ENCODE results near the gene MFF.
"Not testable (repeated sequence)": the region's sequence is repeated elsewhere in the genome, so short reads cannot be mapped to it uniquely, and the experiment has no call there.

GRCh38 chr2:227387583-227387982 lies 62.5 kb downstream of the MFF start, which contains the start of gene SCYGR1:
- not testable (repeated sequence) for TF ChIP-seq CTCF (IDR thresholded peaks at IDR 0.05; ENCODE audit: control extremely low read depth in 1 of 3, insufficient read depth in 1 of 3, low read depth in 1 of 3, low read length in 3 of 3); POU5F1 (IDR thresholded peaks at IDR 0.05; ENCODE audit: low read depth, low read length)

Measured in H1 (cell line).